HEK293T (cell line): ENCODE results near the gene SPEN.

Experiments used
- ARNT ChIP-seq: fragments of 450-650 bp; IDR thresholded peaks from 2 replicates; pipeline ENCODE4 v1.6.1; 2017; ENCODE audit warnings: mild to moderate bottlenecking
- BHLHE40 ChIP-seq: fragments of 450-650 bp; IDR thresholded peaks from 2 replicates; pipeline ENCODE4 v1.6.1; 2016; ENCODE audit warnings: mild to moderate bottlenecking, moderate library complexity, borderline replicate concordance
- FOXM1 ChIP-seq: fragments of 450-650 bp; IDR thresholded peaks from 2 replicates; pipeline ENCODE4 v1.6.1; 2017; ENCODE audit warnings: mild to moderate bottlenecking, borderline replicate concordance
- SUZ12 ChIP-seq: fragments of 450-650 bp; IDR thresholded peaks from 2 replicates; pipeline ENCODE4 v1.6.1; 2016; ENCODE audit warnings: mild to moderate bottlenecking
- TARDBP ChIP-seq: fragments of 450-650 bp; IDR thresholded peaks from 2 replicates; pipeline ENCODE4 v1.6.1; 2016

- TF ChIP-seq SUZ12 (no peak), TARDBP (no peak), FOXM1 (no peak), BHLHE40 (no peak), ARNT (no peak)
Observed at GRCh38 chr1:15915991-15916390, 68.5 kb downstream of the SPEN start.
